ENCODE measurements around the gene CNBP. TPM values are rescaled to one million over a fixed set of nuclear protein-coding genes. Genes with fewer than 3 reads are reported as not detected.
"Not testable (repeated sequence)": the region's sequence is repeated elsewhere in the genome, so short reads cannot be mapped to it uniquely, and the experiment has no call there.

The CNBP gene
- total and polyA plus RNA-seq, 2 experiments from 2014 or later = 240 to 373 TPM

- WGBS, 2 experiments (ENCODE audit: low coverage in 1 of 2, low lambda C conversion rate in 2 of 2, missing lambda C conversion rate in 2 of 2) = 66 to 67% methylated on average over 1 of the region's 1 CpG
- TF ChIP-seq EZH2phosphoT487 (IDR thresholded peaks at IDR 0.05; ENCODE audit: insufficient read depth, low read depth) (no peak), EZH2 (IDR thresholded peaks at IDR 0.05; ENCODE audit: insufficient read depth, poor library complexity, severe bottlenecking) (no peak)
- Histone ChIP-seq H3K9me2 (ENCODE audit: insufficient read depth) (no peaks in the 10 kb centered on the region), H2AFZ (no peak overlapping the region), H3K27me3 (replicated peaks; ENCODE audit: insufficient read depth) (no peaks in the 10 kb centered on the region), H4K20me1 (ENCODE audit: insufficient read depth) (peaks cover 63% of the 10 kb centered on the region), H3K27ac (no peak overlapping the region), H3K36me3 (ENCODE audit: low read depth) (peaks cover 37% of the 10 kb centered on the region), H3K4me3 (no peak overlapping the region), H3K9ac (no peak overlapping the region), H3K9me3 (ENCODE audit: low read depth) (no peaks in the 10 kb centered on the region), H3K4me1 (ENCODE audit: insufficient read depth) (peaks cover 38% of the 10 kb centered on the region), H3K79me2 (ENCODE audit: insufficient read depth) (peaks cover 100% of the 10 kb centered on the region), H3K4me2 (ENCODE audit: unreplicated experiment) (no peak overlapping the region), H3F3A (ENCODE audit: insufficient read depth) (peaks cover 60% of the 10 kb centered on the region)
- no peak for DNase-seq
- in situ Hi-C loops (cut with MboI) = no loop called here
Observed at GRCh38 chr3:129176051-129176450, 7.6 kb downstream of the CNBP start.

GRCh38 chr3:129173725-129174124 lies 10.0 kb downstream of the CNBP start:
- no peak overlapping the region for H3K27ac ChIP-seq
- in situ Hi-C loops (cut with MboI) = no loop called here
- no peak overlapping the region for H2AFZ ChIP-seq
- TF ChIP-seq EZH2phosphoT487 (IDR thresholded peaks at IDR 0.05; ENCODE audit: insufficient read depth, low read depth) = no peak
- TF ChIP-seq EZH2 (IDR thresholded peaks at IDR 0.05; ENCODE audit: insufficient read depth, poor library complexity, severe bottlenecking) = no peak
- no peaks in the 10 kb centered on the region for H3K27me3 ChIP-seq (replicated peaks; ENCODE audit: insufficient read depth)
- peaks cover 61% of the 10 kb centered on the region for H3F3A ChIP-seq (ENCODE audit: insufficient read depth)
- no peaks in the 10 kb centered on the region for H3K9me2 ChIP-seq (ENCODE audit: insufficient read depth)
- H3K9me3 ChIP-seq (ENCODE audit: low read depth) = no peaks in the 10 kb centered on the region
- WGBS, 2 experiments (ENCODE audit: low coverage in 1 of 2, low lambda C conversion rate in 2 of 2, missing lambda C conversion rate in 2 of 2) = 19 to 21% methylated on average over 4 of the region's 4 CpGs
- no peak overlapping the region for H3K4me2 ChIP-seq (ENCODE audit: unreplicated experiment)
- peaks cover 18% of the 10 kb centered on the region for H3K4me1 ChIP-seq (ENCODE audit: insufficient read depth)
- peak overlapping the region; percentile 4; the same call in 1 of the 2 replicates for H3K9ac ChIP-seq
- H3K4me3 ChIP-seq = no peak overlapping the region
- peaks cover 97% of the 10 kb centered on the region for H3K79me2 ChIP-seq (ENCODE audit: insufficient read depth)
- peaks cover 48% of the 10 kb centered on the region for H4K20me1 ChIP-seq (ENCODE audit: insufficient read depth)
- DNase-seq = no peak
- H3K36me3 ChIP-seq (ENCODE audit: low read depth) = peaks cover 53% of the 10 kb centered on the region

- Histone ChIP-seq H4K20me1 (ENCODE audit: insufficient read depth) (peaks cover 47% of the 10 kb centered on the region), H3F3A (ENCODE audit: insufficient read depth) (peaks cover 57% of the 10 kb centered on the region), H3K27me3 (replicated peaks; ENCODE audit: insufficient read depth) (no peaks in the 10 kb centered on the region), H3K9ac (peak overlapping the region; percentile 4; the same call in 1 of the 2 replicates), H3K27ac (0 out of 2 replicates have a peak overlapping the region, but pooled peaks have one; percentile 0), H3K4me2 (ENCODE audit: unreplicated experiment) (peak overlapping the region; percentile 1), H3K9me3 (ENCODE audit: low read depth) (no peaks in the 10 kb centered on the region), H3K4me1 (ENCODE audit: insufficient read depth) (peaks cover 14% of the 10 kb centered on the region), H3K36me3 (ENCODE audit: low read depth) (peaks cover 48% of the 10 kb centered on the region), H3K9me2 (ENCODE audit: insufficient read depth) (no peaks in the 10 kb centered on the region), H2AFZ (no peak overlapping the region), H3K4me3 (no peak overlapping the region), H3K79me2 (ENCODE audit: insufficient read depth) (peaks cover 97% of the 10 kb centered on the region)
- 48 to 53% methylated on average over 2 of the region's 2 CpGs for WGBS, 2 experiments (ENCODE audit: low coverage in 1 of 2, low lambda C conversion rate in 2 of 2, missing lambda C conversion rate in 2 of 2)
- peak; percentile 25 for DNase-seq
- TF ChIP-seq EZH2phosphoT487 (IDR thresholded peaks at IDR 0.05; ENCODE audit: insufficient read depth, low read depth) = no peak
- no peak for TF ChIP-seq EZH2 (IDR thresholded peaks at IDR 0.05; ENCODE audit: insufficient read depth, poor library complexity, severe bottlenecking)
- in situ Hi-C loops (cut with MboI) = no loop called here
Observed at GRCh38 chr3:129173206-129173605, 10.5 kb downstream of the CNBP start.

GRCh38 chr3:129166579-129167332 lies 16.9 kb downstream of the CNBP start:
- Histone ChIP-seq H3K4me1 (ENCODE audit: insufficient read depth) (peaks cover 9% of the 10 kb centered on the region), H3K4me3 (no peak overlapping the region), H4K20me1 (ENCODE audit: insufficient read depth) (peaks cover 12% of the 10 kb centered on the region; the same call in 1 of the 2 replicates), H3F3A (ENCODE audit: insufficient read depth) (peaks cover 85% of the 10 kb centered on the region), H3K79me2 (ENCODE audit: insufficient read depth) (peaks cover 70% of the 10 kb centered on the region), H2AFZ (no peak overlapping the region), H3K36me3 (ENCODE audit: low read depth) (peaks cover 51% of the 10 kb centered on the region), H3K4me2 (ENCODE audit: unreplicated experiment) (no peak overlapping the region), H3K9ac (no peak overlapping the region), H3K9me3 (ENCODE audit: low read depth) (no peaks in the 10 kb centered on the region), H3K9me2 (ENCODE audit: insufficient read depth) (no peaks in the 10 kb centered on the region), H3K27me3 (replicated peaks; ENCODE audit: insufficient read depth) (no peaks in the 10 kb centered on the region), H3K27ac (no peak overlapping the region)
- in situ Hi-C loops (cut with MboI) = no loop called here
- DNase-seq = no peak
- no peak for TF ChIP-seq EZH2 (IDR thresholded peaks at IDR 0.05; ENCODE audit: insufficient read depth, poor library complexity, severe bottlenecking)
- TF ChIP-seq EZH2phosphoT487 (IDR thresholded peaks at IDR 0.05; ENCODE audit: insufficient read depth, low read depth) = no peak
- whole genome bisulfite sequencing, 2 experiments (ENCODE audit: low coverage in 1 of 2, low lambda C conversion rate in 2 of 2, missing lambda C conversion rate in 2 of 2) = 82 to 88% methylated on average over 15 of the region's 15 CpGs

GRCh38 chr3:129165594-129165993 lies 18.1 kb downstream of the CNBP start:
- peaks cover 75% of the 10 kb centered on the region for H3F3A ChIP-seq (ENCODE audit: insufficient read depth)
- 91 to 94% methylated on average over 8 of the region's 8 CpGs for WGBS, 2 experiments (ENCODE audit: low coverage in 1 of 2, low lambda C conversion rate in 2 of 2, missing lambda C conversion rate in 2 of 2)
- DNase-seq; H3K9ac ChIP-seq; H3K4me2 ChIP-seq (ENCODE audit: unreplicated experiment); H3K9me3 ChIP-seq (ENCODE audit: low read depth); H2AFZ ChIP-seq; H3K9me2 ChIP-seq (ENCODE audit: insufficient read depth); H3K27ac ChIP-seq; H3K27me3 ChIP-seq (replicated peaks; ENCODE audit: insufficient read depth); H3K4me3 ChIP-seq; in situ Hi-C loops (cut with MboI); H3K4me1 ChIP-seq (ENCODE audit: insufficient read depth); H4K20me1 ChIP-seq (ENCODE audit: insufficient read depth): not testable (repeated sequence)
- peaks cover 41% of the 10 kb centered on the region for H3K36me3 ChIP-seq (ENCODE audit: low read depth)
- peaks cover 59% of the 10 kb centered on the region for H3K79me2 ChIP-seq (ENCODE audit: insufficient read depth)

Data from GM23248 (cell line).